B cell (primary cell): ENCODE results near the gene EGFR. TPM values are rescaled to one million over a fixed set of nuclear protein-coding genes. Genes with fewer than 3 reads are reported as not detected.

Source experiments
- ATAC-seq: fragments of 200-7000 bp; cut with Tn5 transposase; one replicate; pipeline ENCODE4 v1.10.0; 2021; ENCODE audit warnings: low read depth, mild to moderate bottlenecking, moderate number of reproducible peaks, moderate library complexity
- CTCF ChIA-PET: fragments of 350-600 bp; sonication (Branson Sonifier 250); formaldehyde crosslinking; loops from one replicate; lab custom pipeline; 2021; ENCODE audit warnings: antibody characterized with exemption, inconsistent platforms; lab: Charles Lee
- POLR2A ChIA-PET: fragments of 350-600 bp; sonication (Branson Sonifier 250); formaldehyde crosslinking; loops from one replicate; lab custom pipeline; 2021; ENCODE audit warnings: antibody characterized with exemption; lab: Charles Lee
- DNase-seq: peaks from one replicate; pipeline ENCODE4 v3.0.0; 2013
- H2AFZ ChIP-seq: 2 replicates; pipeline ENCODE4 v1.6.1; 2012; ENCODE audit warnings: mild to moderate bottlenecking, low read depth, low read length; ENCODE audit not compliant: insufficient read depth, poor library complexity, severe bottlenecking
- H3K27ac ChIP-seq, 2 donors: 1 replicate in 1 of 2; 2 replicates in 1 of 2; pipeline ENCODE4 v1.5.1; 2012 to 2013; ENCODE audit warnings: low read length in 2 of 2, mild to moderate bottlenecking in 2 of 2, moderate library complexity in 1 of 2
- H3K27me3 ChIP-seq, 4 experiments: fragments of 200-600 bp in 1 of 4; sonication (generic) in 1 of 4; replicated peaks in 1 of 4; 1 replicate in 2 of 4; 2 replicates in 2 of 4; pipeline versions ENCODE4 v1.6.1 to v1.7.0; 2013 to 2016; ENCODE audit warnings: low read length in 3 of 4, mild to moderate bottlenecking in 2 of 4, mixed read lengths in 1 of 4, moderate library complexity in 1 of 4; ENCODE audit not compliant: insufficient read depth in 4 of 4, control insufficient read depth in 3 of 4; ENCODE audit errors: control extremely low read depth in 1 of 4
- H3K36me3 ChIP-seq, 2 experiments: replicated peaks in 1 of 2; 1 replicate in 1 of 2; 2 replicates in 1 of 2; pipeline versions ENCODE4 v1.6.1 to v1.7.1; 2013; ENCODE audit warnings: low read length in 1 of 2; ENCODE audit not compliant: insufficient read depth in 2 of 2, control insufficient read depth in 1 of 2; ENCODE audit errors: control extremely low read depth in 1 of 2, extremely low read depth in 1 of 2
- H3K4me1 ChIP-seq, 2 donors: fragments of 200-600 bp in 1 of 2; sonication (generic) in 1 of 2; 1 replicate in 1 of 2; 2 replicates in 1 of 2; pipeline versions ENCODE4 v1.5.1 to v1.6.1; 2013 to 2017; ENCODE audit warnings: low read length in 2 of 2; ENCODE audit not compliant: control insufficient read depth in 2 of 2, insufficient read depth in 2 of 2
- H3K4me2 ChIP-seq: replicated peaks from 2 replicates; pipeline ENCODE3; 2012; ENCODE audit warnings: mild to moderate bottlenecking, low read depth, low read length; ENCODE audit not compliant: poor library complexity, severe bottlenecking
- H3K4me3 ChIP-seq, 5 experiments: fragments of 200-600 bp in 1 of 5; sonication (generic) in 1 of 5; 1 replicate in 3 of 5; 2 replicates in 2 of 5; pipeline versions ENCODE4 v1.5.1 to v1.7.0; 2011 to 2016; ENCODE audit warnings: low read length in 4 of 5, mild to moderate bottlenecking in 4 of 5, low read depth in 2 of 5, control low read depth in 1 of 5, moderate library complexity in 1 of 5; ENCODE audit not compliant: insufficient read depth in 1 of 5; ENCODE audit errors: control extremely low read depth in 1 of 5, extremely low read depth in 1 of 5
- H3K79me2 ChIP-seq: fragments of 200-600 bp; sonication (generic); one replicate; pipeline ENCODE4 v1.6.0; 2016; ENCODE audit warnings: low read length; ENCODE audit not compliant: control insufficient read depth, insufficient read depth
- H3K9ac ChIP-seq: fragments of 200-600 bp; sonication (generic); 2 replicates; pipeline ENCODE4 v1.6.1; 2017; ENCODE audit warnings: mild to moderate bottlenecking, low read length, moderate library complexity
- H3K9me3 ChIP-seq, 3 donors: one replicate each; pipeline versions ENCODE4 v1.6.1 to v1.7.1; 2013; ENCODE audit warnings: low read length in 2 of 3; ENCODE audit not compliant: control insufficient read depth in 2 of 3, insufficient read depth in 1 of 3; ENCODE audit errors: control extremely low read depth in 1 of 3
- H4K20me1 ChIP-seq: 2 replicates; pipeline ENCODE4 v1.6.0; 2012; ENCODE audit warnings: mild to moderate bottlenecking, low read length; ENCODE audit not compliant: insufficient read depth, control insufficient read depth, poor library complexity, severe bottlenecking
- H3K27ac Mint-ChIP-seq: one replicate; pipeline ENCODE4 v1.8.0; 2021; ENCODE audit warnings: mixed read lengths
- H3K27me3 Mint-ChIP-seq: one replicate; pipeline ENCODE4 v1.8.0; 2021; ENCODE audit warnings: mixed read lengths
- H3K4me1 Mint-ChIP-seq: one replicate; pipeline ENCODE4 v1.8.0; 2021; ENCODE audit warnings: mixed read lengths
- H3K4me3 Mint-ChIP-seq: one replicate; pipeline ENCODE4 v1.8.0; 2021; ENCODE audit warnings: mixed read lengths
- H3K9me3 Mint-ChIP-seq: one replicate; pipeline ENCODE4 v1.8.0; 2022; ENCODE audit warnings: mixed read lengths; ENCODE audit not compliant: insufficient read depth
- CTCF ChIP-seq: fragments of 200-600 bp; IDR thresholded peaks from one replicate; pipeline ENCODE4 v1.8.0; 2022; ENCODE audit warnings: antibody characterized with exemption, mild to moderate bottlenecking
- EZH2 ChIP-seq: IDR thresholded peaks from 2 replicates; pipeline ENCODE4 v1.6.1; 2012; ENCODE audit warnings: borderline replicate concordance, low read depth, mild to moderate bottlenecking, moderate library complexity, low read length; ENCODE audit not compliant: insufficient read depth, poor library complexity, severe bottlenecking
- WGBS: methylation state at CpG from one replicate; pipeline ENCODE4 v1.1.5; 2013; ENCODE audit warnings: missing lambda C conversion rate; ENCODE audit not compliant: insufficient coverage; 5-methylcytosine and 5-hydroxymethylcytosine counted together
- intact Hi-C: fragments of 100-400 bp; cut with micrococcal nuclease; formaldehyde crosslinking; loops from one replicate; pipeline ENCODE4 v1.10.0; 2022
- polyA plus RNA-seq: library from polyadenylated mRNA; depleted of rRNA; stranded (reverse); fragments of >200 nt; gene quantifications from 2 replicates; pipeline ENCODE4 v1.2.3, GENCODE V29; 2012
- total RNA-seq, 2 donors: library from RNA; stranded (reverse); fragments of 120-200 nt in 1 of 2; gene quantifications; 1 replicate in 1 of 2; 2 replicates in 1 of 2; pipeline versions ENCODE4 v1.2.3 to v1.2.4, GENCODE V29; 2013 to 2022

The EGFR gene
- total and polyA plus RNA-seq, 2 donors (not counting 1 experiment from before 2014, with no cell fraction given): not detected

GRCh38 chr7:55082228-55082603 lies 63.4 kb downstream of the EGFR start:
- Mint-ChIP-seq H3K9me3 (no peaks in the 10 kb centered on the region), H3K4me3 (no peak overlapping the region), H3K27ac (no peak overlapping the region), H3K27me3 (peaks cover 44% of the 10 kb centered on the region), H3K4me1 (peaks cover 16% of the 10 kb centered on the region)
- Histone ChIP-seq H3K4me1 (peaks cover 9 to 11% of the 10 kb centered on the region in 2 donors), H3K9ac (no peak overlapping the region), H3K79me2 (no peaks in the 10 kb centered on the region), H3K27me3 (peaks cover 0 to 13% (median 11%) of the 10 kb centered on the region in 4 experiments), H3K4me3 (no peak overlapping the region), H3K9me3 (peaks cover 0 to 9% (median 0%) of the 10 kb centered on the region in 3 donors), H2AFZ (no peak overlapping the region), H3K4me2 (no peak overlapping the region), H3K27ac (no peak overlapping the region), H4K20me1 (no peaks in the 10 kb centered on the region), H3K36me3 (no peaks in the 10 kb centered on the region)
- TF ChIP-seq CTCF (no peak), EZH2 (no peak)
- intact Hi-C loops: no loop called here
- POLR2A ChIA-PET: interaction anchor here (0.6 kb wide), 1 partner anchor 271 kb away, joined by 4 read pairs; no protein-coding TSS in a partner anchor
- DNase-seq: no peak
- CTCF ChIA-PET: interaction anchor here (0.8 kb wide), 1 partner anchor 19 kb away, joined by 3 read pairs; no protein-coding TSS in a partner anchor
- ATAC-seq: no peak

- no peak overlapping the region for H3K27ac ChIP-seq
- H3K9ac ChIP-seq: no peak overlapping the region
- no peak overlapping the region for H2AFZ ChIP-seq
- ATAC-seq: no peak
- H3K4me1 Mint-ChIP-seq: peaks cover 21% of the 10 kb centered on the region
- no peaks in the 10 kb centered on the region for H4K20me1 ChIP-seq
- no peak overlapping the region for H3K4me3 Mint-ChIP-seq
- no peak for DNase-seq
- H3K27ac Mint-ChIP-seq: no peak overlapping the region
- no peaks in the 10 kb centered on the region for H3K9me3 Mint-ChIP-seq
- ChIA-PET POLR2A (no interaction called here), CTCF (no interaction called here)
- 90% methylated on average over 3 of the region's 7 CpGs for WGBS
- no peak overlapping the region for H3K4me3 ChIP-seq
- peaks cover 0 to 9% (median 0%) of the 10 kb centered on the region in 3 donors for H3K9me3 ChIP-seq
- no peak overlapping the region for H3K4me2 ChIP-seq
- H3K79me2 ChIP-seq: no peaks in the 10 kb centered on the region
- TF ChIP-seq CTCF (no peak), EZH2 (no peak)
- peaks cover 53% of the 10 kb centered on the region for H3K27me3 Mint-ChIP-seq
- intact Hi-C loops: no loop called here
- H3K27me3 ChIP-seq: peaks cover 0 to 13% (median 11%) of the 10 kb centered on the region in 4 experiments
- H3K36me3 ChIP-seq: no peaks in the 10 kb centered on the region
- peaks cover 9 to 14% of the 10 kb centered on the region in 2 donors for H3K4me1 ChIP-seq
Observed at GRCh38 chr7:55083206-55083605, 64.4 kb downstream of the EGFR start.
